ENCODE measurements around the gene SLC35B4.

The SLC35B4 gene

DNA sequence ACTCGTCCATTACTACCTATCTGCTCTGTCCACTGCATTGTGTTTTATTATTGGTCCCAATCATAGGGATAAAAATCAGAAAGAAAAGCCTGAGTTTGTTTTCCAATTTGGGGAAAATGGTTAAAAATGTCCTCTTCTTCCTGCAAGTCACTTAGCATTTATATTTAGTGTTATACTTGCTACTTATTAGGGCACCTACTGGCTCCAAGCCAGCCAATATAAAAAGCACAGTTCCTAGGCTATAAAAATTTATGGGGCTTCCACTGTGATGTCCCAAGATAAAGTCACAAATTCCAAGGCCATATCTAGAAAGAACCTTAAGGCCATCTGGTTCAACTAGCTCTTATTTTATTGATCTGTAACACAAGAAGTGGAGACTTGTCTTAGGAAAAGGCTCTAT is 3.2 kb downstream of the SLC35B4 start:
- Histone ChIP-seq H3K9me3 (ENCODE audit: insufficient read depth, low read length) (no peaks in the 10 kb centered on the region), H3K9ac (ENCODE audit: low read length) (no peak overlapping the region), H3K36me3 (replicated peaks; ENCODE audit: low read depth, low read length) (peaks cover 5% of the 10 kb centered on the region), H3K4me3 (ENCODE audit: low read length) (no peak overlapping the region), H3K27me3 (ENCODE audit: low read depth, low read length) (no peaks in the 10 kb centered on the region), H3K4me1 (ENCODE audit: low read length) (peaks cover 10% of the 10 kb centered on the region), H3K27ac (ENCODE audit: low read length) (no peak overlapping the region), H4K20me1 (ENCODE audit: insufficient read depth, low read length) (no peaks in the 10 kb centered on the region), H3K4me2 (ENCODE audit: low read length) (no peak overlapping the region), H3K79me2 (ENCODE audit: low read length) (peaks cover 22% of the 10 kb centered on the region), H2AFZ (ENCODE audit: low read depth, low read length) (no peak overlapping the region)
- no peak for TF ChIP-seq EZH2phosphoT487 (IDR thresholded peaks at IDR 0.05; ENCODE audit: low read depth)
- TF ChIP-seq CTCF (IDR thresholded peaks at IDR 0.05; ENCODE audit: low read depth, low read length) = no peak

DNA sequence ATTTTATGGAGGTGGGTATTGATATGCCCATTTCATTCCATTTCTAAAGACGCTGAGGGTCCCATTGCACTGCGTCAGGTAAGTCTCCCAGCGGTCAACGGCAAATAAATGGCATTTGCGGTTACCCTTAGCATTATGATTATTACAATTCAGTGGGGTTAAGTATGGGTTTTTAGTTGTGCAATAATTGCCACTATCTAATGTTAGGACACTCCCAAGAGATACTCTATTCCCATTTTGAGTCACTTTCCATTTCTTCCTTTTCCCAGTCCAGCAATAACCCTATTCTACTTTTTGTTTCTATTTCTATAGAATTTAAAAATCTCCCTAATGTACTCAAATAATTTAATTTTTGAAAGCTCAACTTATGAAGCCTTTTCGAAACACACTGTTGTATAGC is 4.0 kb downstream of the SLC35B4 start:
- no peak overlapping the region for H3K4me3 ChIP-seq (ENCODE audit: low read length)
- peaks cover 10% of the 10 kb centered on the region for H3K36me3 ChIP-seq (replicated peaks; ENCODE audit: low read depth, low read length)
- no peaks in the 10 kb centered on the region for H4K20me1 ChIP-seq (ENCODE audit: insufficient read depth, low read length)
- peaks cover 22% of the 10 kb centered on the region for H3K79me2 ChIP-seq (ENCODE audit: low read length)
- no peaks in the 10 kb centered on the region for H3K27me3 ChIP-seq (ENCODE audit: low read depth, low read length)
- no peak overlapping the region for H3K9ac ChIP-seq (ENCODE audit: low read length)
- TF ChIP-seq CTCF (IDR thresholded peaks at IDR 0.05; ENCODE audit: low read depth, low read length) = no peak
- no peak overlapping the region for H3K27ac ChIP-seq (ENCODE audit: low read length)
- H3K4me1 ChIP-seq (ENCODE audit: low read length) = peaks cover 10% of the 10 kb centered on the region
- no peaks in the 10 kb centered on the region for H3K9me3 ChIP-seq (ENCODE audit: insufficient read depth, low read length)
- no peak overlapping the region for H3K4me2 ChIP-seq (ENCODE audit: low read length)
- no peak overlapping the region for H2AFZ ChIP-seq (ENCODE audit: low read depth, low read length)

DNA sequence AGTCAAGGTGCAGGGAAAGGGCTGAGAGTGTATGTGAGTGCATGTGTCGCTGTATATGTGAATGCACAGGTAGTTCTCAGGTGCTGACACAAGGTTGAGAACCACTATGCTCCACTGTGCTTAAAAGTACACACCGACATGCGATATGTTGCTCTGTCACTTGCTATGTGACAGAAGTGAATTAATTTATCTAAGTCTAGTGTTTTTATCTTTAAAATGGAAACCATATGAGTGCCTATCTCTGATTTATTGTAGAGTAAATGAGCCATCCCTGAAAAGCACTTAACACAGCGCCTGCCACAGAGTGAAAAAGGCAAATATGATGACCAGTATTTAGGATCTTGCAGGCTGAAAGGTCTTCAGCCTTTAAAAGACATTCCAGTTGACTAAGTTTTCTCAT is 4.9 kb downstream of the SLC35B4 start:
- TF ChIP-seq EZH2phosphoT487 (IDR thresholded peaks at IDR 0.05; ENCODE audit: low read depth) = no peak
- no peak for TF ChIP-seq CTCF (IDR thresholded peaks at IDR 0.05; ENCODE audit: low read depth, low read length)
- Histone ChIP-seq H3K27me3 (ENCODE audit: low read depth, low read length) (no peaks in the 10 kb centered on the region), H3K9ac (ENCODE audit: low read length) (no peak overlapping the region), H3K4me2 (ENCODE audit: low read length) (no peak overlapping the region), H3K4me1 (ENCODE audit: low read length) (peaks cover 5% of the 10 kb centered on the region), H3K36me3 (replicated peaks; ENCODE audit: low read depth, low read length) (peaks cover 14% of the 10 kb centered on the region), H3K9me3 (ENCODE audit: insufficient read depth, low read length) (no peaks in the 10 kb centered on the region), H3K4me3 (ENCODE audit: low read length) (no peak overlapping the region), H3K27ac (ENCODE audit: low read length) (no peak overlapping the region), H2AFZ (ENCODE audit: low read depth, low read length) (no peak overlapping the region), H3K79me2 (ENCODE audit: low read length) (peaks cover 22% of the 10 kb centered on the region), H4K20me1 (ENCODE audit: insufficient read depth, low read length) (no peaks in the 10 kb centered on the region)

GRCh38 chr7:134308548-134308947 is 8.2 kb downstream of the SLC35B4 start:
- Histone ChIP-seq H3K9me3 (ENCODE audit: insufficient read depth, low read length) (no peaks in the 10 kb centered on the region), H2AFZ (ENCODE audit: low read depth, low read length) (no peak overlapping the region), H3K79me2 (ENCODE audit: low read length) (0 out of 2 replicates have a peak, but pooled peaks cover 2% of the 10 kb centered on the region), H3K4me1 (ENCODE audit: low read length) (no peaks in the 10 kb centered on the region), H4K20me1 (ENCODE audit: insufficient read depth, low read length) (no peaks in the 10 kb centered on the region), H3K4me2 (ENCODE audit: low read length) (no peak overlapping the region), H3K27ac (ENCODE audit: low read length) (no peak overlapping the region), H3K36me3 (replicated peaks; ENCODE audit: low read depth, low read length) (peaks cover 28% of the 10 kb centered on the region), H3K9ac (ENCODE audit: low read length) (no peak overlapping the region), H3K27me3 (ENCODE audit: low read depth, low read length) (no peaks in the 10 kb centered on the region), H3K4me3 (ENCODE audit: low read length) (no peak overlapping the region)
- TF ChIP-seq CTCF (IDR thresholded peaks at IDR 0.05; ENCODE audit: low read depth, low read length) (no peak), EZH2phosphoT487 (IDR thresholded peaks at IDR 0.05; ENCODE audit: low read depth) (no peak)

Data from OCI-LY3 (cell line).